GM18502 (cell line): ENCODE data around the gene TSPEAR.

Source experiments
- ATAC-seq: cut with Tn5 transposase; IDR thresholded peaks from one replicate; pipeline ENCODE4 v1.9.1; 2021; ENCODE audit warnings: mild to moderate bottlenecking; ENCODE audit not compliant: unreplicated experiment, poor library complexity

Gene TSPEAR

GRCh38 chr21:44525391-44526095 is 185.8 kb downstream of the TSPEAR start:
- no peak for ATAC-seq

- ATAC-seq = no peak
Observed at GRCh38 chr21:44524414-44525371, 186.7 kb downstream of the TSPEAR start.

DNA sequence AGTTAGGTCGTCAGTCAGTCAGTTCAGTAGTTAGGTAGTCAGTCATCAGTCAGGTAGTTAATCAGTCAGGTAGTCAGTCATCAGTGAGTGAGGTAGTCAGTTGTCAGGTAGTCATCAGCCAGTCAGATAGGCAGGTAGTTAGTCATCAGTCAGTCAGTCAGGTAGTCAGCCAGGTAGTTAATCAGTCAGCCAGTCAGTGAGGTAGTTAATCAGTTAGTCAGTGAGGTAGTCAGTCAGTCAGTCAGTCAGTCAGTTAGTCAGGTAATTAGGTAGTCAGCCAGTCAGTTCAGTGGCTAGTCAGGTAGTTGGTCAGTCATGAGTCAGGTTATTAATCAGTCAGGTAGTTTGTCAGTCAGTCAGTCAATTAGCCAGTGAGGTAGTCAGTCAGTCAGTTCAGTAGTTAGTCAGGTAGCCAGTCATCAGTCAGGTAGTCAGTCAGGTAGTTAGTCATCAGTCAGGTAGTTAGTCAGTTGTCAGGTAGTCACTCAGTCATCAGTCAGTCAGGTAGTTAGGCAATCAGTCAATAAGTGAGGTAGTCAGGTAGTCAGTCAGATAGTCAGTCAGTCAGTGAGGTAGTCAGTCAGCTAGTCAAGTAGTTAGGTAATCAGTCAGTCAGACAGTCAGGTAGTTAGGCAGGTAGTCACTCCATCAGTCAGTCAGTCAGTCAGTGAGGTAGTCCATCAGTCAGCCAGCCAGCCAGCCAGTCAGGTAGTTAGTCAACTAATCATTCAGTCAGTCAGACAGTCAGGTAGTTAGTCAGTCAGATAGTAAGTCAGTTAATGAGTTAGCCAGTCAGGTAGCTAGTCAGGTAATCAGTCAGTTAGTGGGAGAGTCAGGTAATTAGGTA is 187.6 kb downstream of the TSPEAR start:
- ATAC-seq = no peak

DNA sequence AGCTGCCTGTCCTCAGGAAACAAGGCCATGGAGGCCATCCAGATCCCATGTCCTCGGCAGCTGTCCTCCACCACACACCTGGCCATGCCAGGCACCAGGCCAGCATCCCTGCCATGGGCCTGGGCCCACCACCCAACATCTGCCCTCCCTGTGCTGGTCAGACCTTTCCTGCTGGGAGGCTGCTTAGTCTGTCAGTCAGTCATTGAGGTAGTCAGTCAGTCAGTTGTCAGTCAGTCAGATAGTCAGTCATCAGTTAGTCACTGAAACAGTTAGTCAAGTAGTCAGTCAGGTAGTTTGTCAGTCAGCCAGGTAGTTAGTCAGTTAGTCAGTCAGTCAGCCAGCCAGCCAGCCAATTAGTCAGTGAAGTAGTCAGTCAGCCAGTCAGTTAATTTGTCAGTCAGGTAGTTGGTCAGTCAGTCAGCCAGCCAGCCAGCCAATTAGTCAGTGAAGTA is 188.6 kb downstream of the TSPEAR start:
- no peak for ATAC-seq

DNA sequence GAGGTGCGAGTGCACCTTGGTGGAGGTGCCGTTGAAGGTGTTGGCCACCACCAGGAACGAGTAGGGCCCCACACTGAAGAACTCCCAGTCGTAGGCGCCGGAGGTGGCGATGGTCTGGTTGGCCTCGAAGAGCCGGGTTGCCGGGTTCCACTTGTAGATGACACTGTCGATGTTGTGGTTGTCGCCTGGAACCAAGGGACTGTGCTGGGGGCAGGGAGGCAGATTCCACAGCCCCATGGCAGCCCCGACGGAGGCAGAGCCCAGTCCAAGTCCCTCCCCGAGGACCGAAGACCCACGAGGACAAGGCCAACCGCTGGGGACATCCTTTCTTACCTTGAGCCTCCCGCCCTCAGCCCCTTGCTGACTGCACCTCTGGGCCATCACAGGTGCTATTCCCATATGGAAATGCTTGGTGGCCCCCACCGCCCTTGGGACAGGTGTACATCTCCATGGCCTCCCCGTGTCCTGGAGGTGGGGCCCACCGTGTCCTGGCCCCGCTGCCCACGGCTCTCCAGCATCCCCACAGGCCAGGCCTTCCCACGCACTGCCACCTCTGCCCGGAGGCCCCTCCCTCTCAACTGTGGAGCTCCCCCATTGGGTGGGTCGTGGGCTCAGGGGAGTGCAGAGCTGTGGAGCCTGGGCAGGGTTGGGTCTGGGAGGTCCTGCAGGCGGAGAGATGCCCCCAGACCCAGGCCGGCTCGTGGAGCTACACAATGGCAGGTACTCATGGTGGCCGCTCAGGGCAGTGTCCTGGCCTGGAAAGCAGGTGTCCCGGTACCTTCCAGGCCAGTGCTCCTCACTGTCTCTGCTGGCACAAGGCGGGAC is 189.2 kb downstream of the TSPEAR start:
- no peak for ATAC-seq

DNA sequence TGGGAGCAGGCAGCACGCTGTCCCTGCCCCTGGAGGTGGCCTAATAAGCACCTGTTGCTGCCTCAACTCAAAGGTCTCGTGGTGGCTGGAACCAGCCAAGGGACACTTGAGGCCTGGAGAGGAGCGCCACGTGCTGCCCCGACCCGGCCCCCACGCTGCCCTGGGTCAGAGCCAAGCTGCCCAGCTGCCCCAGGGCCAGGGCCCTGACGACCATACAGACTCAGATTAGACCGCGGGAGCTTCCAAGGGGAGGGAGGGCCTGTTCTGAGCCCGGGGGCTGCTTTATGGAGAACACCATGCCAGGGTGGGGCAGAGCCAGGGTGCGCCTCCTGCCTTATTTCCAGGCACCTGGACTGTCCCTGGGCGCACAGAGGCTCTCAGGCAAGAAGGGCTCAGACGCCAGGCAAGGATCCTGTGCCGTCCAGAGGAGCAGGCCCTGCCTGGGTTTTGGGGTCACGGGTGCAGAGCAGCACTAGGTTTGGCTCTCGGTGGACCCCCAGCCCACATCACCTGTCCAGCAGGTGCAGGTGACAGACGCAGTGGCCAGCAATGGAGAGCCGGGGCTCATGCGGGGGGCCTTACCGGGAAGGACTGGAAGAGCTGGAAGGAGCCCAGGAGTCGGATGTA is 190.0 kb downstream of the TSPEAR start:
- ATAC-seq = no peak

GRCh38 chr21:44520326-44521300 is 190.8 kb downstream of the TSPEAR start:
- ATAC-seq = no peak

- ATAC-seq = no peak
Observed at GRCh38 chr21:44519346-44520325, 191.7 kb downstream of the TSPEAR start.

- no peak for ATAC-seq
Observed at GRCh38 chr21:44518686-44519085, 192.7 kb downstream of the TSPEAR start.

- no peak for ATAC-seq
Observed at GRCh38 chr21:44517175-44517899, 194.0 kb downstream of the TSPEAR start.

GRCh38 chr21:44516828-44517174 is 194.6 kb downstream of the TSPEAR start:
- ATAC-seq = no peak

- ATAC-seq = no peak
Observed at GRCh38 chr21:44516342-44516741, 195.0 kb downstream of the TSPEAR start.

DNA sequence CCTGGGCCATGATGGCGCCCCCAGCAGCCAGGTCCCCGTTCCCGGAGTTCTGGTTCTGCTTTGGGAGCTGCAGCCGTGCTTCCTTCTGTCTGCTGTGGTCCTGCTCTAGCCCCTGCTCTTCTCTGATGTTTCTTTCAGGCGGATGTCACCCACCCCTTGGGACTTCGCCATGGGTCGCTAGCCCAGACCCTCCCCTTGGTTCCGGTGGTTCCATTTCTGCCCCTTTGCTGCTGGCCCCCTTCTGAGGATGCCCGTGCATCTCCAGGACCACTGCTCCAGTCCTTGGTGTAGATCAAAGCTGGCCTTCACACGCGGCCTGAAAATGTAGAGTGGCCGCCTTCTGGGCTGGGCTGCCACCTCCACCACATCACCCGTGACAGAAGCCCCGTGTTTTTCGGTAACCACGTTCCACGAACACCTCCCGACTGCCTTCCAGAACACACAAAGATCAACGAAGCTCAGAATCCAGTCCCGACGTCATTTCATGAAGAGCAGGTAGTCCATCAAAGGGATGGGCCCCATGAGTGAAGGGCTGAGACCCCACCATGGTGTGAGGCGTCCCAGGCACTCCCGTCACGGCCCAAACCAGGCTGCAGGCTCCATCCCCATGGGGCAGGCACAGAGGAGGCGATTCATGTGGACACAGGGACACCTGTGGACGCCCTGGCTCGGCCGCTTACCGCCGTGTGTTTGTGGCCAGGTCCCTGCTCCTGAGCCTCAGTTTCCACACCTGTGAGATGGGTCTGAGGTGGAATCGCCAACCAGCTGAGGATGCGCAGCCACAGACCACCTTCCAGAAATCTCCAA is 195.8 kb downstream of the TSPEAR start:
- no peak for ATAC-seq

- no peak for ATAC-seq
Observed at GRCh38 chr21:44514746-44515358, 196.5 kb downstream of the TSPEAR start.

- ATAC-seq = no peak
Observed at GRCh38 chr21:44514218-44514520, 197.2 kb downstream of the TSPEAR start.
